Endodermal cell (in vitro differentiated cells): ENCODE measurements around the gene EEPD1. TPM values are rescaled to one million over a fixed set of nuclear protein-coding genes. Genes with fewer than 3 reads are reported as not detected.
A peak's percentile ranks its signal among the peaks of the same experiment; 100 is the strongest.

Source experiments
- DNase-seq: peaks from one replicate; pipeline ENCODE4 v3.0.0-alpha.2; 2017
- H3K27ac ChIP-seq: 2 replicates; pipeline ENCODE4 v1.5.1; 2013; ENCODE audit warnings: mild to moderate bottlenecking, low read depth, low read length, moderate library complexity
- H3K27me3 ChIP-seq: 2 replicates; pipeline ENCODE4 v1.6.1; 2013; ENCODE audit warnings: mild to moderate bottlenecking, low read length, moderate library complexity; ENCODE audit not compliant: insufficient read depth, control insufficient read depth, poor library complexity, severe bottlenecking
- H3K36me3 ChIP-seq: 2 replicates; pipeline ENCODE4 v1.7.0; 2013; ENCODE audit warnings: mild to moderate bottlenecking, low read length, moderate library complexity; ENCODE audit not compliant: control insufficient read depth, insufficient read depth
- H3K4me1 ChIP-seq: one replicate; pipeline ENCODE4 v1.7.0; 2013; ENCODE audit warnings: low read length; ENCODE audit not compliant: control insufficient read depth, insufficient read depth
- H3K4me3 ChIP-seq: 2 replicates; pipeline ENCODE4 v1.5.1; 2013; ENCODE audit warnings: mild to moderate bottlenecking, low read length, moderate library complexity
- H3K9ac ChIP-seq: 2 replicates; pipeline ENCODE4 v1.6.1; 2013; ENCODE audit warnings: mild to moderate bottlenecking, low read length, moderate library complexity; ENCODE audit not compliant: poor library complexity, severe bottlenecking; ENCODE audit errors: extremely low read depth
- H3K9me3 ChIP-seq: 2 replicates; pipeline ENCODE4 v1.6.1; 2013; ENCODE audit warnings: mild to moderate bottlenecking, low read length, moderate library complexity; ENCODE audit not compliant: control insufficient read depth
- H3K27ac Mint-ChIP-seq: 2 replicates; pipeline ENCODE4 v1.8.0; 2020; ENCODE audit warnings: mixed read lengths
- H3K27me3 Mint-ChIP-seq: 2 replicates; pipeline ENCODE4 v1.8.0; 2021; ENCODE audit warnings: mild to moderate bottlenecking, mixed read lengths; ENCODE audit not compliant: insufficient read depth
- H3K36me3 Mint-ChIP-seq: 2 replicates; pipeline ENCODE4 v1.8.0; 2020; ENCODE audit warnings: low read depth, mixed read lengths
- H3K4me1 Mint-ChIP-seq: 2 replicates; pipeline ENCODE4 v1.8.0; 2020; ENCODE audit warnings: mixed read lengths
- H3K4me3 Mint-ChIP-seq: 2 replicates; pipeline ENCODE4 v1.8.0; 2020; ENCODE audit warnings: mild to moderate bottlenecking, moderate library complexity, mixed read lengths
- H3K9me3 Mint-ChIP-seq: 2 replicates; pipeline ENCODE4 v1.8.0; 2020; ENCODE audit warnings: mild to moderate bottlenecking, mixed read lengths
- CTCF ChIP-seq: fragments of 200-600 bp; sonication (generic); conservative IDR thresholded peaks from 2 replicates; pipeline ENCODE4 v1.5.0; 2021; ENCODE audit warnings: antibody characterized with exemption, mild to moderate bottlenecking
- WGBS, 2 experiments: methylation state at CpG; one replicate each; pipeline versions ENCODE4 v1.1.5 to v1.1.7; 2013; ENCODE audit warnings: missing lambda C conversion rate in 2 of 2, mixed read lengths in 1 of 2; ENCODE audit not compliant: insufficient coverage in 1 of 2, insufficient read length in 1 of 2; 5-methylcytosine and 5-hydroxymethylcytosine counted together
- total RNA-seq, 2 donors: library from RNA; stranded (reverse); fragmentation: NEBNext Ultra II Directional in 1 of 2; extraction: Animal tissue kit (Norgen Biotek cat#: 25700) in 1 of 2; gene quantifications; 2 replicates in 1 of 2; 3 replicates in 1 of 2; pipeline ENCODE4 v1.2.1, GENCODE V29; 2021

The EEPD1 gene
- total RNA-seq, 2 donors from 2014 or later, result 9.7 to 11.4 TPM

GRCh38 chr7:36215457-36215765, 62.4 kb downstream of the EEPD1 start:
- whole genome bisulfite sequencing, 2 experiments, result 38 to 71% methylated on average over 1 to 2 of the region's 2 CpGs
- Histone ChIP-seq H3K36me3 (no peaks in the 10 kb centered on the region), H3K27ac (no peak overlapping the region), H3K4me1 (peaks cover 7% of the 10 kb centered on the region), H3K9ac (no peak overlapping the region), H3K27me3 (no peaks in the 10 kb centered on the region), H3K4me3 (no peak overlapping the region), H3K9me3 (no peaks in the 10 kb centered on the region)
- peak; percentile 56 for DNase-seq
- no peaks in the 10 kb centered on the region for H3K9me3 Mint-ChIP-seq
- H3K4me1 Mint-ChIP-seq, result peaks cover 36% of the 10 kb centered on the region
- peaks cover 4% of the 10 kb centered on the region for H3K27me3 Mint-ChIP-seq
- H3K4me3 Mint-ChIP-seq, result no peak overlapping the region
- no peak overlapping the region for H3K27ac Mint-ChIP-seq
- peaks cover 2% of the 10 kb centered on the region for H3K36me3 Mint-ChIP-seq
- no peak for TF ChIP-seq CTCF

- TF ChIP-seq CTCF, result no peak
- Histone ChIP-seq H3K4me3 (no peak overlapping the region), H3K9ac (no peak overlapping the region), H3K4me1 (peaks cover 7% of the 10 kb centered on the region), H3K36me3 (no peaks in the 10 kb centered on the region), H3K27me3 (no peaks in the 10 kb centered on the region), H3K27ac (no peak overlapping the region), H3K9me3 (no peaks in the 10 kb centered on the region)
- Mint-ChIP-seq H3K4me3 (no peak overlapping the region), H3K27ac (no peak overlapping the region), H3K27me3 (peaks cover 4% of the 10 kb centered on the region), H3K36me3 (peaks cover 2% of the 10 kb centered on the region), H3K4me1 (peaks cover 34% of the 10 kb centered on the region), H3K9me3 (no peaks in the 10 kb centered on the region)
- WGBS, 2 experiments, result 88 to 90% methylated on average over 2 to 4 of the region's 4 CpGs
- peak; percentile 28 for DNase-seq
Measured at GRCh38 chr7:36216063-36216684, 63.1 kb downstream of the EEPD1 start.

DNA sequence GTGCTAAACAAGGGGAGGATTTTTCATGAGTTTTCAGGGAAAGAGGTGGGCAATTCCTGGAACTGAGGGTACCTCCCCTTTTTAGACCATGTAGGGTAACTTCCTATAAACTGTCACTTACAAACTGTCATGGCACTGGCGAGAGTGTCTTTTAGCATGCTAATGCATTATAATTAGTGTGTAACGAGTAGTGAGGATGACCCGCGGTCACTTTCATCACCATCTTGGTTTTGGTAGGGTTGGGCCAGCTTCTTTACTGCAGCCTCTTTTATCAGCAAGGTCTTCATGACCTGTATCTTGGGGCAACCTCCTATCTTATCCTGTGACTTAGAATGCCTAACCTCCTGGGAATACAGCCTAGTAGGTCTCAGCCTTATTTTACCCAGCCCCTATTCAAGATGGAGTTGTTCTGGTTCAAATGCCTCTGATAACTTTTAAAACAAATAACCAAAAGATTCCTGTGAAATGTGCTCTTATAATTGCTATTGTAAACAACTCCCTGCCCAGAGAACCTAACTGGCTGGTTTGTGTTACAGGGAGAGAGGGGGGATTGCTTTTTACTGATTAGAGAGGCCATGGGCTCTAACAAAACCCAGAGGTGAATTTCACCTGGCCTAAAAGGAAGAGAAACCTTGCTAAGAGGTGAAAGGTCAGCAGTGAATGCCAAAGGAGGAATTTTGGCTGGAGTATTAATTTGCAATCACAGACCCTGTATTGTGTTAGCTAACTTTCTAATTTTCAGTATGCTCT, 64.3 kb downstream of the EEPD1 start:
- no peaks in the 10 kb centered on the region for H3K27me3 ChIP-seq
- no peaks in the 10 kb centered on the region for H3K36me3 ChIP-seq
- no peaks in the 10 kb centered on the region for H3K9me3 ChIP-seq
- H3K36me3 Mint-ChIP-seq, result peaks cover 2% of the 10 kb centered on the region
- H3K9me3 Mint-ChIP-seq, result no peaks in the 10 kb centered on the region
- H3K27ac Mint-ChIP-seq, result peak overlapping the region; percentile 6
- H3K4me3 ChIP-seq, result no peak overlapping the region
- peak; percentile 37 for DNase-seq
- no peak overlapping the region for H3K27ac ChIP-seq
- H3K4me1 Mint-ChIP-seq, result peaks cover 34% of the 10 kb centered on the region
- peaks cover 4% of the 10 kb centered on the region for H3K27me3 Mint-ChIP-seq
- H3K4me3 Mint-ChIP-seq, result no peak overlapping the region
- TF ChIP-seq CTCF, result no peak
- no peak overlapping the region for H3K9ac ChIP-seq
- H3K4me1 ChIP-seq, result peaks cover 7% of the 10 kb centered on the region
- WGBS, 2 experiments, result 96% methylated on average over 4 of the region's 4 CpGs; no CpG with 5 or more reads in 1 of the 2 experiments
